Measurements from ENCODE around the gene DLEC1. TPM values are rescaled to one million over a fixed set of nuclear protein-coding genes. Genes with fewer than 3 reads are reported as not detected.

Gene DLEC1
- polyA plus RNA-seq, 1 donor from 2014 or later = 0.25 TPM

GRCh38 chr3:38127611-38128302, 88.7 kb downstream of the DLEC1 start:
- no peak for TF ChIP-seq RAD21 (conservative IDR thresholded peaks at IDR 0.05)
- no peak for TF ChIP-seq EZH2 (IDR thresholded peaks at IDR 0.05; ENCODE audit: borderline replicate concordance, insufficient read depth, low read length, poor library complexity, severe bottlenecking)
- no peak for TF ChIP-seq MXI1 (conservative IDR thresholded peaks at IDR 0.05; ENCODE audit: poor library complexity, severe bottlenecking)
- TF ChIP-seq POLR2AphosphoS5 (IDR thresholded peaks at IDR 0.05) = no peak
- TF ChIP-seq, protein P1, sequence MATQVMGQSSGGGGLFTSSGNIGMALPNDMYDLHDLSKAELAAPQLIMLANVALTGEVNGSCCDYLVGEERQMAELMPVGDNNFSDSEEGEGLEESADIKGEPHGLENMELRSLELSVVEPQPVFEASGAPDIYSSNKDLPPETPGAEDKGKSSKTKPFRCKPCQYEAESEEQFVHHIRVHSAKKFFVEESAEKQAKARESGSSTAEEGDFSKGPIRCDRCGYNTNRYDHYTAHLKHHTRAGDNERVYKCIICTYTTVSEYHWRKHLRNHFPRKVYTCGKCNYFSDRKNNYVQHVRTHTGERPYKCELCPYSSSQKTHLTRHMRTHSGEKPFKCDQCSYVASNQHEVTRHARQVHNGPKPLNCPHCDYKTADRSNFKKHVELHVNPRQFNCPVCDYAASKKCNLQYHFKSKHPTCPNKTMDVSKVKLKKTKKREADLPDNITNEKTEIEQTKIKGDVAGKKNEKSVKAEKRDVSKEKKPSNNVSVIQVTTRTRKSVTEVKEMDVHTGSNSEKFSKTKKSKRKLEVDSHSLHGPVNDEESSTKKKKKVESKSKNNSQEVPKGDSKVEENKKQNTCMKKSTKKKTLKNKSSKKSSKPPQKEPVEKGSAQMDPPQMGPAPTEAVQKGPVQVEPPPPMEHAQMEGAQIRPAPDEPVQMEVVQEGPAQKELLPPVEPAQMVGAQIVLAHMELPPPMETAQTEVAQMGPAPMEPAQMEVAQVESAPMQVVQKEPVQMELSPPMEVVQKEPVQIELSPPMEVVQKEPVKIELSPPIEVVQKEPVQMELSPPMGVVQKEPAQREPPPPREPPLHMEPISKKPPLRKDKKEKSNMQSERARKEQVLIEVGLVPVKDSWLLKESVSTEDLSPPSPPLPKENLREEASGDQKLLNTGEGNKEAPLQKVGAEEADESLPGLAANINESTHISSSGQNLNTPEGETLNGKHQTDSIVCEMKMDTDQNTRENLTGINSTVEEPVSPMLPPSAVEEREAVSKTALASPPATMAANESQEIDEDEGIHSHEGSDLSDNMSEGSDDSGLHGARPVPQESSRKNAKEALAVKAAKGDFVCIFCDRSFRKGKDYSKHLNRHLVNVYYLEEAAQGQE (IDR thresholded peaks at IDR 0.05; ENCODE audit: borderline replicate concordance) = no peak
- TF ChIP-seq SMC3 (conservative IDR thresholded peaks at IDR 0.05; ENCODE audit: poor library complexity) = no peak
- no peak for TF ChIP-seq TAF1 (IDR thresholded peaks at IDR 0.05; ENCODE audit: low read depth)
- TF ChIP-seq, protein P2, sequence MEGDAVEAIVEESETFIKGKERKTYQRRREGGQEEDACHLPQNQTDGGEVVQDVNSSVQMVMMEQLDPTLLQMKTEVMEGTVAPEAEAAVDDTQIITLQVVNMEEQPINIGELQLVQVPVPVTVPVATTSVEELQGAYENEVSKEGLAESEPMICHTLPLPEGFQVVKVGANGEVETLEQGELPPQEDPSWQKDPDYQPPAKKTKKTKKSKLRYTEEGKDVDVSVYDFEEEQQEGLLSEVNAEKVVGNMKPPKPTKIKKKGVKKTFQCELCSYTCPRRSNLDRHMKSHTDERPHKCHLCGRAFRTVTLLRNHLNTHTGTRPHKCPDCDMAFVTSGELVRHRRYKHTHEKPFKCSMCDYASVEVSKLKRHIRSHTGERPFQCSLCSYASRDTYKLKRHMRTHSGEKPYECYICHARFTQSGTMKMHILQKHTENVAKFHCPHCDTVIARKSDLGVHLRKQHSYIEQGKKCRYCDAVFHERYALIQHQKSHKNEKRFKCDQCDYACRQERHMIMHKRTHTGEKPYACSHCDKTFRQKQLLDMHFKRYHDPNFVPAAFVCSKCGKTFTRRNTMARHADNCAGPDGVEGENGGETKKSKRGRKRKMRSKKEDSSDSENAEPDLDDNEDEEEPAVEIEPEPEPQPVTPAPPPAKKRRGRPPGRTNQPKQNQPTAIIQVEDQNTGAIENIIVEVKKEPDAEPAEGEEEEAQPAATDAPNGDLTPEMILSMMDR (IDR thresholded peaks at IDR 0.05; ENCODE audit: poor library complexity, severe bottlenecking) = no peak
- TF ChIP-seq EP300 (conservative IDR thresholded peaks at IDR 0.05; ENCODE audit: poor library complexity, severe bottlenecking) = no peak
- Histone ChIP-seq H3K4me2 (ENCODE audit: low read length) (no peak overlapping the region), H2AFZ (ENCODE audit: low read depth, low read length) (no peak overlapping the region), H3K9me3 (ENCODE audit: low read length) (no peaks in the 10 kb centered on the region), H3K4me3 (ENCODE audit: low read length) (no peak overlapping the region), H4K20me1 (ENCODE audit: insufficient read depth) (no peaks in the 10 kb centered on the region), H3K36me3 (ENCODE audit: insufficient read depth, low read length) (peaks cover 5% of the 10 kb centered on the region), H3K9me2 (ENCODE audit: insufficient read depth, low read length) (no peaks in the 10 kb centered on the region), H3K79me2 (replicated peaks; ENCODE audit: insufficient read depth, low read length) (no peaks in the 10 kb centered on the region), H3K9ac (ENCODE audit: low read length) (no peak overlapping the region), H3K27ac (ENCODE audit: low read length) (no peak overlapping the region), H3F3A (ENCODE audit: insufficient read depth, low read length, poor library complexity, severe bottlenecking) (no peaks in the 10 kb centered on the region), H3K27me3 (ENCODE audit: insufficient read depth, low read depth, low read length) (no peaks in the 10 kb centered on the region)

DNA sequence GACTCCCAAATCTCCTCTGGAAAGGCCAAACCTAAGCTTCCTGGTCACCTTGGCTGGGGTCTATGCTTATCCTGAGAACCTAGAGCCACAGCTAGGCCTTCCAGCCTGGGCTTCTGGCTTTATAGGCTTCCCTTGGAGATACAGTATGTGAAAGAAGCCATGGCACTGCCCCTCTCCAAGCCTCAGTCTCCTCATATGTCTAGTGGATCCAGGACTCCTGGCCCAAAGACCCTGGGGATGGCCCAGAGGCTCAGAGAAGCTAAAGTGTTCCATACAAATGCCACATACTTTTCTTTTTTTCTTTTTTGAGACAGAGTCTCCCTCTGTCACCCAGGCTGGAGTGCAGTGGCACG, 89.3 kb downstream of the DLEC1 start:
- peaks cover 5% of the 10 kb centered on the region for H3K36me3 ChIP-seq (ENCODE audit: insufficient read depth, low read length)
- no peaks in the 10 kb centered on the region for H3K27me3 ChIP-seq (ENCODE audit: insufficient read depth, low read depth, low read length)
- TF ChIP-seq EP300 (conservative IDR thresholded peaks at IDR 0.05; ENCODE audit: poor library complexity, severe bottlenecking) (no peak), MXI1 (conservative IDR thresholded peaks at IDR 0.05; ENCODE audit: poor library complexity, severe bottlenecking) (no peak), POLR2AphosphoS5 (IDR thresholded peaks at IDR 0.05) (no peak), RAD21 (conservative IDR thresholded peaks at IDR 0.05) (no peak), SMC3 (conservative IDR thresholded peaks at IDR 0.05; ENCODE audit: poor library complexity) (no peak), TAF1 (IDR thresholded peaks at IDR 0.05; ENCODE audit: low read depth) (no peak), EZH2 (IDR thresholded peaks at IDR 0.05; ENCODE audit: borderline replicate concordance, insufficient read depth, low read length, poor library complexity, severe bottlenecking) (no peak)
- TF ChIP-seq, protein P2 (IDR thresholded peaks at IDR 0.05; ENCODE audit: poor library complexity, severe bottlenecking) = no peak
- TF ChIP-seq, protein P1 (IDR thresholded peaks at IDR 0.05; ENCODE audit: borderline replicate concordance) = no peak
- H3K9me3 ChIP-seq (ENCODE audit: low read length) = no peaks in the 10 kb centered on the region
- H3F3A ChIP-seq (ENCODE audit: insufficient read depth, low read length, poor library complexity, severe bottlenecking) = no peaks in the 10 kb centered on the region
- H3K79me2 ChIP-seq (replicated peaks; ENCODE audit: insufficient read depth, low read length) = no peaks in the 10 kb centered on the region
- H2AFZ ChIP-seq (ENCODE audit: low read depth, low read length) = no peak overlapping the region
- no peaks in the 10 kb centered on the region for H3K9me2 ChIP-seq (ENCODE audit: insufficient read depth, low read length)
- no peak overlapping the region for H3K4me2 ChIP-seq (ENCODE audit: low read length)
- H3K9ac ChIP-seq (ENCODE audit: low read length) = no peak overlapping the region
- no peak overlapping the region for H3K27ac ChIP-seq (ENCODE audit: low read length)
- H3K4me3 ChIP-seq (ENCODE audit: low read length) = no peak overlapping the region
- no peaks in the 10 kb centered on the region for H4K20me1 ChIP-seq (ENCODE audit: insufficient read depth)
